CD4-positive, alpha-beta T cell (primary cell): ENCODE results near the gene NABP2. TPM values are rescaled to one million over a fixed set of nuclear protein-coding genes. Genes with fewer than 3 reads are reported as not detected.
A peak's percentile ranks its signal among the peaks of the same experiment; 100 is the strongest.

ENCODE experiments used
- ATAC-seq: fragments of 200-7000 bp; cut with Tn5 transposase; one replicate; pipeline ENCODE4 v1.10.0; 2022; ENCODE audit warnings: mild to moderate bottlenecking; ENCODE audit not compliant: poor library complexity
- CTCF ChIA-PET: fragments of 350-600 bp; sonication (Branson Sonifier 250); formaldehyde crosslinking; loops from one replicate; lab custom pipeline; 2021; ENCODE audit warnings: antibody characterized with exemption, inconsistent platforms; lab: Charles Lee
- POLR2A ChIA-PET: fragments of 350-600 bp; sonication (Branson Sonifier 250); formaldehyde crosslinking; loops from one replicate; lab custom pipeline; 2021; ENCODE audit warnings: antibody characterized with exemption, inconsistent platforms; lab: Charles Lee
- DNase-seq, 14 experiments: peaks; one replicate each; pipeline ENCODE4 v3.0.0-alpha.2; 2013 to 2020; ENCODE audit warnings: mixed read lengths in 2 of 14
- H3K27ac ChIP-seq, 2 donors: one replicate each; pipeline versions ENCODE4 v1.5.1 to v1.7.0; 2013; ENCODE audit warnings: low read length in 2 of 2, low read depth in 1 of 2, mild to moderate bottlenecking in 1 of 2
- H3K27me3 ChIP-seq, 2 experiments: 1 replicate in 1 of 2; 2 replicates in 1 of 2; pipeline versions ENCODE4 v1.6.1 to v1.7.0; 2013; ENCODE audit warnings: low read length in 2 of 2, control low read depth in 1 of 2, mild to moderate bottlenecking in 1 of 2, moderate library complexity in 1 of 2; ENCODE audit not compliant: insufficient read depth in 2 of 2, control insufficient read depth in 1 of 2
- H3K36me3 ChIP-seq: one replicate; pipeline ENCODE4 v1.6.1; 2013; ENCODE audit warnings: low read length, control low read depth; ENCODE audit not compliant: insufficient read depth
- H3K4me1 ChIP-seq: one replicate; pipeline ENCODE4 v1.6.1; 2013; ENCODE audit warnings: low read length, control low read depth; ENCODE audit not compliant: insufficient read depth
- H3K4me3 ChIP-seq: one replicate; pipeline ENCODE4 v1.5.1; 2013; ENCODE audit warnings: mild to moderate bottlenecking, low read length, moderate library complexity
- H3K9me3 ChIP-seq, 2 experiments: 1 replicate in 1 of 2; 2 replicates in 1 of 2; pipeline versions ENCODE4 v1.6.1 to v1.7.0; 2013; ENCODE audit warnings: low read length in 2 of 2, mild to moderate bottlenecking in 2 of 2, control low read depth in 1 of 2, moderate library complexity in 1 of 2; ENCODE audit not compliant: control insufficient read depth in 1 of 2, insufficient read depth in 1 of 2
- H3K27ac Mint-ChIP-seq: one replicate; pipeline ENCODE4 v1.8.0; 2020; ENCODE audit warnings: mixed read lengths
- H3K27me3 Mint-ChIP-seq: one replicate; pipeline ENCODE4 v1.8.0; 2021; ENCODE audit warnings: mixed read lengths
- H3K36me3 Mint-ChIP-seq: one replicate; pipeline ENCODE4 v1.8.0; 2021; ENCODE audit warnings: low read depth, mixed read lengths
- H3K4me1 Mint-ChIP-seq: one replicate; pipeline ENCODE4 v1.8.0; 2021; ENCODE audit warnings: low read depth, mixed read lengths
- H3K4me3 Mint-ChIP-seq: one replicate; pipeline ENCODE4 v1.8.0; 2020; ENCODE audit warnings: mild to moderate bottlenecking, mixed read lengths
- H3K9me3 Mint-ChIP-seq: one replicate; pipeline ENCODE4 v1.8.0; 2020; ENCODE audit warnings: mixed read lengths
- intact Hi-C, 2 experiments: fragments of 100-400 bp; cut with DNase I in 1 of 2; cut with micrococcal nuclease in 1 of 2; formaldehyde crosslinking; loops; one replicate each; pipeline versions ENCODE4 v1.15.1 to v1.9.0; 2023 to 2025; cut with DNase I, micrococcal nuclease
- total RNA-seq, 174 experiments: library from RNA in 2 of 174; stranded (reverse) in 2 of 174; gene quantifications; one replicate each; pipeline ENCODE4 v1.2.3 and lab custom pipeline; 2021 to 2026
- TF ChIP-seq, protein P1 (sequence below): fragments of 200-600 bp; IDR thresholded peaks from one replicate; pipeline ENCODE4 v1.8.0; 2022; ENCODE audit warnings: antibody characterized with exemption, mild to moderate bottlenecking

Gene NABP2
- total RNA-seq, 2 experiments from 2014 or later: 7.6 to 9.1 TPM

- Mint-ChIP-seq H3K27ac (peak within 1 kb of the TSS; percentile 100), H3K4me3 (peak within 1 kb of the TSS; percentile 98), H3K4me1 (peaks cover 48% of the 10 kb centered on the region), H3K27me3 (no peaks in the 10 kb centered on the region), H3K9me3 (no peaks in the 10 kb centered on the region), H3K36me3 (peaks cover 21% of the 10 kb centered on the region)
- CTCF ChIA-PET: interaction anchor here (0.7 to 4.8 kb wide), 10 partner anchors 16 to 175 kb away, joined by 3 to 31 read pairs (median 8); partner anchors contain the start of genes ANKRD52, COQ10A, SMARCC2 and ZC3H10
- peak; percentile 80 for ATAC-seq
- Histone ChIP-seq H3K27ac (peak within 1 kb of the TSS; percentile 97 to 98), H3K36me3 (peaks cover 4% of the 10 kb centered on the region), H3K9me3 (no peaks in the 10 kb centered on the region), H3K27me3 (no peaks in the 10 kb centered on the region), H3K4me1 (peaks cover 56% of the 10 kb centered on the region), H3K4me3 (peak within 1 kb of the TSS; percentile 83)
- TF ChIP-seq, protein P1, sequence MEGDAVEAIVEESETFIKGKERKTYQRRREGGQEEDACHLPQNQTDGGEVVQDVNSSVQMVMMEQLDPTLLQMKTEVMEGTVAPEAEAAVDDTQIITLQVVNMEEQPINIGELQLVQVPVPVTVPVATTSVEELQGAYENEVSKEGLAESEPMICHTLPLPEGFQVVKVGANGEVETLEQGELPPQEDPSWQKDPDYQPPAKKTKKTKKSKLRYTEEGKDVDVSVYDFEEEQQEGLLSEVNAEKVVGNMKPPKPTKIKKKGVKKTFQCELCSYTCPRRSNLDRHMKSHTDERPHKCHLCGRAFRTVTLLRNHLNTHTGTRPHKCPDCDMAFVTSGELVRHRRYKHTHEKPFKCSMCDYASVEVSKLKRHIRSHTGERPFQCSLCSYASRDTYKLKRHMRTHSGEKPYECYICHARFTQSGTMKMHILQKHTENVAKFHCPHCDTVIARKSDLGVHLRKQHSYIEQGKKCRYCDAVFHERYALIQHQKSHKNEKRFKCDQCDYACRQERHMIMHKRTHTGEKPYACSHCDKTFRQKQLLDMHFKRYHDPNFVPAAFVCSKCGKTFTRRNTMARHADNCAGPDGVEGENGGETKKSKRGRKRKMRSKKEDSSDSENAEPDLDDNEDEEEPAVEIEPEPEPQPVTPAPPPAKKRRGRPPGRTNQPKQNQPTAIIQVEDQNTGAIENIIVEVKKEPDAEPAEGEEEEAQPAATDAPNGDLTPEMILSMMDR: no peak
- POLR2A ChIA-PET: interaction anchor here (0.6 to 4.1 kb wide), 39 partner anchors 11 to 503 kb away, joined by 3 to 62 read pairs (median 5); partner anchors contain the start of genes ANKRD52, CNPY2, COQ10A and DNAJC14
- intact Hi-C loops: loop anchor here (5.0 to 10.0 kb wide), 2 partner anchors 35 to 177 kb away; partner anchors contain the start of genes ANKRD52 (in 1 of the 2) and RPS26 (in 1 of the 2)
- peak; percentile 83 to 97 (median 90) for DNase-seq
Observed at GRCh38 chr12:56221757-56222530, 2.2 kb upstream of the NABP2 start, which contains the start of gene RNF41. Gene RNF41 (minus strand): TSS chr12:56221922. CDS start chr12:56214047, 7,875 bp downstream.

DNA sequence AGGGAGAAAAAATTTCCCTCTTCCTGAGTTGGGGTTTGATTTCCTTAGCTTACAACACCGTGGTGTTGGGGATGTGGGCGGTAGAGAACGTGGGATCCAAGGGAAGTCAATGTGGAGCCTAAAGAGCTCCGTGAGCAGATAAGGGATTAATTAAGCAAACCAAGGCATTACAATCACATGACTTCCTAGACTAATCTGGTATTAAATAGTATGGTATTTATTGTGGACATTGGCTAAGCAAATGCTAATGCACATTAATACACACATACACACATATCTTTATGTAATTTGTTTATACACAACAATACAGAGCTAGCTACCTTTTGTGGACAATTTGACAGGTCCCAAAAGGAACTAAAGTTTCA lies 1.6 kb upstream of the NABP2 start:
- ATAC-seq: no peak
- POLR2A ChIA-PET: interaction anchor here (0.6 to 4.1 kb wide), 30 partner anchors 16 to 478 kb away, joined by 3 to 62 read pairs (median 6); partner anchors contain the start of genes ANKRD52, CNPY2, COQ10A and DNAJC14
- DNase-seq: no peak
- Histone ChIP-seq H3K36me3 (peaks cover 2% of the 10 kb centered on the region), H3K27me3 (no peaks in the 10 kb centered on the region), H3K4me1 (peaks cover 56% of the 10 kb centered on the region), H3K4me3 (peak overlapping the region; percentile 83), H3K9me3 (no peaks in the 10 kb centered on the region), H3K27ac (peak overlapping the region; percentile 97 to 98)
- peak overlapping the region; percentile 100 for H3K27ac Mint-ChIP-seq
- CTCF ChIA-PET: interaction anchor here (0.7 to 4.8 kb wide), 10 partner anchors 17 to 175 kb away, joined by 3 to 31 read pairs (median 8); partner anchors contain the start of genes ANKRD52, COQ10A, SMARCC2 and ZC3H10
- H3K36me3 Mint-ChIP-seq: peaks cover 21% of the 10 kb centered on the region
- H3K4me1 Mint-ChIP-seq: peaks cover 48% of the 10 kb centered on the region
- peak overlapping the region; percentile 98 for H3K4me3 Mint-ChIP-seq
- TF ChIP-seq, protein P1: no peak
- intact Hi-C loops: loop anchor here (5.0 to 10.0 kb wide), 2 partner anchors 35 to 178 kb away; partner anchors contain the start of genes ANKRD52 (in 1 of the 2) and RPS26 (in 1 of the 2)
- H3K27me3 Mint-ChIP-seq: no peaks in the 10 kb centered on the region
- no peaks in the 10 kb centered on the region for H3K9me3 Mint-ChIP-seq

DNA sequence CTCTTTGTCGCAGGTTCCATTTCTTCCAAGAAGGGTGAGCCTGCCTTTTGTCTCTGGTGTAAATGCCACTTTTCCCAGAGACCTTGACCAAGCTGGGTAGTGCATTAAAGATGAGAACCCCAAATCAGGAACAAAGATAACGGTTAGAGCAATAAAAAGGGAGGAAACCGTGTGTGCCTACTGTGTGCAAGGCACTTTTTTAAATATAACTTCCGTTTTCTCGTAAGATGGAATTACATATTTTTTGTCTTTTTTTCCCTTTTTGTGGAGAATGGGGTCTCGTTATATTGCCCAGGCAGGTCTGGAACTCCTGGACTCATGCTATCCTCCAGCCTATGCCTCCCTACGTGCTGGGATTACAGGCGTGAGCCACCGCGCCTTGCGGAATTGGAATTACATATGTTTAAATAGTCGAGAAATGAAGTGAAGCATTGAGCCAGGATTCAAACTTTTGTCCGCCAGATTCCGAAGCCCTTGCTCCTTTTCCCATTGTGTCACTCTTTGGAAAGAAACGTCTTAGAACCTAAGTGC lies 506 bp upstream of the NABP2 start:
- Mint-ChIP-seq H3K9me3 (no peaks in the 10 kb centered on the region), H3K27ac (peak overlapping the region; percentile 100), H3K4me3 (peak overlapping the region; percentile 98), H3K36me3 (peaks cover 21% of the 10 kb centered on the region), H3K27me3 (no peaks in the 10 kb centered on the region), H3K4me1 (peaks cover 48% of the 10 kb centered on the region)
- peak overlapping the region; percentile 60 to 80 for H3K27ac ChIP-seq
- ATAC-seq (no peak), DNase-seq (peak in 1 of 14 experiments; percentile 11)
- no peaks in the 10 kb centered on the region for H3K27me3 ChIP-seq
- intact Hi-C loops: loop anchor here (1.0 to 10.0 kb wide), 7 partner anchors 30 to 485 kb away; partner anchors contain the start of genes ANKRD52 (in 1 of the 2) and RPS26 (in 1 of the 2)
- H3K36me3 ChIP-seq: no peaks in the 10 kb centered on the region
- ChIA-PET POLR2A (interaction anchor here (4.1 kb wide), 1 partner anchor 105 kb away, joined by 62 read pairs; the partner anchor contains the start of gene ZC3H10), CTCF (interaction anchor here (0.7 to 4.8 kb wide), 5 partner anchors 18 to 267 kb away, joined by 3 to 31 read pairs (median 15); partner anchors contain the start of gene SMARCC2)
- peak overlapping the region; percentile 70 for H3K4me3 ChIP-seq
- TF ChIP-seq, protein P1: no peak
- H3K4me1 ChIP-seq: peaks cover 56% of the 10 kb centered on the region
- H3K9me3 ChIP-seq: no peaks in the 10 kb centered on the region
